Activated T-helper 1 cell treated with anti-CD3 and anti-CD28 coated beads, Interleukin-12 subunit alpha, Interleukin-12 subunit beta, Interleukin-2, Interleukin-4 antibody, amounts not matched to agents 30 ng/mL and 10 ng/mL and 1 ng/mL, durations not matched to agents 14 hours and 24 hours and 36 hours (primary cell): ENCODE data around the gene RNF220. TPM values are rescaled to one million over a fixed set of nuclear protein-coding genes. Genes with fewer than 3 reads are reported as not detected.

ENCODE experiments used
- DNase-seq: peaks from one replicate; pipeline ENCODE4 v3.0.0; 2021; ENCODE audit warnings: low spot score
- H3K27ac Mint-ChIP-seq: one replicate; pipeline ENCODE4 v1.8.0; 2021; ENCODE audit warnings: mild to moderate bottlenecking, mixed read lengths
- H3K27me3 Mint-ChIP-seq: one replicate; pipeline ENCODE4 v1.8.0; 2022; ENCODE audit warnings: mild to moderate bottlenecking, moderate library complexity, mixed read lengths; ENCODE audit not compliant: insufficient read depth
- H3K36me3 Mint-ChIP-seq: one replicate; pipeline ENCODE4 v1.8.0; 2021; ENCODE audit warnings: low read depth, mixed read lengths
- H3K4me1 Mint-ChIP-seq: one replicate; pipeline ENCODE4 v1.8.0; 2021; ENCODE audit warnings: low read depth, mixed read lengths
- H3K4me3 Mint-ChIP-seq: one replicate; pipeline ENCODE4 v1.8.0; 2021; ENCODE audit warnings: mild to moderate bottlenecking, moderate library complexity, mixed read lengths
- H3K9me3 Mint-ChIP-seq: one replicate; pipeline ENCODE4 v1.8.0; 2021; ENCODE audit warnings: mixed read lengths
- intact Hi-C: fragments of 100-400 bp; cut with micrococcal nuclease; formaldehyde crosslinking; loops from one replicate; pipeline ENCODE4 v1.15.1; 2024
- total RNA-seq: library from RNA; stranded (reverse); gene quantifications from 2 replicates; pipeline ENCODE4 v1.2.3, GENCODE V29; 2022

The RNF220 gene
- total RNA-seq, 1 donor from 2014 or later, result 103 TPM

DNA sequence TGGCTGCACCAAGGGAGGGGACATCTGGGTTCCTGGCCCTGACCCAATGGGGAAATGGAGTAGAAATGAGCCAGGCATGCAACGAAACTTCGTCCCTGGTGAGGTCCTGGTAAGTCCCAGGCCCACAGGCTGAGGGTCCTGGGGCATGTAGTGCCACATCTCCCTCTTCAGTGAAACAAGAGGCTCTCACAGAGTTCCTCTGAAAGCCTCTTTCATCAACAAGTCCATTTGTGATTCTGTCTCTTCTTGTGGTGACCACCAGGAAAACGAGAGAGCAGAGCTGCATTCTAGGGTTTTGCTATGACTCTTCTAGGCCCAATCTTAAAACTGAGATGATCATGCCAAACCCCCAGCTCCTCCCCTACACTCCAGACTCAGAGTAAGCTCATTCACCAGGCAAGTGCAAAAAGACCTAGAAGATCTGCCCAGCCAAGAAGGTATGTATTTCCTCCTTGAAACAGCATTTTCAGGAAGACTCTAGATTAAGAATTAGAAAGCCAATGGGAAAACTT, 24.3 kb upstream of the RNF220 start:
- H3K27me3 Mint-ChIP-seq, result peaks cover 7% of the 10 kb centered on the region
- H3K4me3 Mint-ChIP-seq, result no peak overlapping the region
- H3K27ac Mint-ChIP-seq, result no peak overlapping the region

DNA sequence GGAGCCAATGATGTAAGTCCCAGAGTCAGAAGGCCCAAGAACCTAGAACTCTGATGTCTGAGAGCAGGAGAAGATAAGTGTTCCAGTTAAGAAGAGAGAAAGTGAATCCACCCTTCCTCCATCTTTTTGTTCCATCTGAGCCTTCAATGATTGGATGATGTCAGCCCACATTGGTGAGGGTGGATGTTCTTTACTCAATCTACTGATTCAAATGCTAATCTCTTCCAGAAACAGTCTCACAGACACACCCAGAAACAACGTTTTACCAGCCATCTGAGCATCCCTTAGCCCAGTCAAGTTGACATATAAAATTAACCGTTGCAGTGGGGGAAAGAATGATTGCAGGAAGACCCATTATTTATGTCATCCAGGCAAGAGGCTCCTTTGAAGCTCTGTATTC, 16.5 kb upstream of the RNF220 start:
- H3K4me1 Mint-ChIP-seq, result no peaks in the 10 kb centered on the region

More for the DNA sequence above, 24.3 kb upstream of the RNF220 start:
- no peaks in the 10 kb centered on the region for H3K9me3 Mint-ChIP-seq
- intact Hi-C loops, result no loop called here
- no peaks in the 10 kb centered on the region for H3K36me3 Mint-ChIP-seq
- DNase-seq, result no peak
- no peaks in the 10 kb centered on the region for H3K4me1 Mint-ChIP-seq

DNA sequence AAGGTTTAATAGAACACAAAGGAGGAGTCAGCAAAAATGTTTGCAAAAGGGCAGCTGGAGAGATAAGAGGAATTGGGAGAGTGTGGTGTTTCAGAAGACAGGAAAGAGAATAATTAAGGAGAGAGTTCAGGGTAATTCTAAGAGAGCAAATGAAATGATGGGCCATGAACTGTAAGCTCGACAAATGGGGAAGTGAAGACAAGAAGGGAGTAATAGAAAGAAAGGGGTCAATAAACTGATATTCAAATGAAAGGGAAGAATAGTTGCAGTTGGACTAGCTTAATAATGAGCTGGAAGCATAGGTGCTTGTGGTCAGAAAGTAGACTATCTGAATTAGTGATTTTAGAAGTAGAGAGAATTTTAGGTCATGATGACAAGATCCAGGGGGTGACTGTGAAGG, 15.6 kb upstream of the RNF220 start:
- no peak for DNase-seq
- intact Hi-C loops, result no loop called here
- H3K27me3 Mint-ChIP-seq, result peaks cover 9% of the 10 kb centered on the region
- H3K27ac Mint-ChIP-seq, result no peak overlapping the region
- H3K9me3 Mint-ChIP-seq, result no peaks in the 10 kb centered on the region
- no peaks in the 10 kb centered on the region for H3K36me3 Mint-ChIP-seq
- no peaks in the 10 kb centered on the region for H3K4me1 Mint-ChIP-seq
- no peak overlapping the region for H3K4me3 Mint-ChIP-seq

More for the DNA sequence above, 16.5 kb upstream of the RNF220 start:
- Mint-ChIP-seq H3K4me3 (no peak overlapping the region), H3K36me3 (no peaks in the 10 kb centered on the region), H3K27ac (no peak overlapping the region), H3K27me3 (peaks cover 11% of the 10 kb centered on the region), H3K9me3 (no peaks in the 10 kb centered on the region)
- intact Hi-C loops, result no loop called here
- DNase-seq, result no peak

DNA sequence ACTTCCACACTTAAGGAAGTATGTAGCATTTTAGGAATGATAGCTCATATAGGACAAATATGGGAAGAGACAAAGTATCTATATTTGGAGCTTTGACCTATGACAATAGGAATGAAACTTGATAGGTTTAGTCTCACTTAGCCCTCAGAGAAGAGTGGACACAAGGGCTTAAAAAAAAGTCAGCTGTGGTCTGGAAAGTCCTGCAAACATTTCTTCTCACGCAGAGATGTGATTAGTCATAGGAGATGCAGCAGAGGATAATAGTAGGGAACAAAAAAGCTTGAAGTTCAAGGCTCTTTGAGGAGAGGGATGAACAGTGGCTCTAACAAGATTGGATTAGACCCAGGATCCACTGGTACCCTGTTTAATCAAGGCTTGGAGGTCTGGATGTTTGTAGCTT, 14.8 kb upstream of the RNF220 start:
- no peak for DNase-seq

DNA sequence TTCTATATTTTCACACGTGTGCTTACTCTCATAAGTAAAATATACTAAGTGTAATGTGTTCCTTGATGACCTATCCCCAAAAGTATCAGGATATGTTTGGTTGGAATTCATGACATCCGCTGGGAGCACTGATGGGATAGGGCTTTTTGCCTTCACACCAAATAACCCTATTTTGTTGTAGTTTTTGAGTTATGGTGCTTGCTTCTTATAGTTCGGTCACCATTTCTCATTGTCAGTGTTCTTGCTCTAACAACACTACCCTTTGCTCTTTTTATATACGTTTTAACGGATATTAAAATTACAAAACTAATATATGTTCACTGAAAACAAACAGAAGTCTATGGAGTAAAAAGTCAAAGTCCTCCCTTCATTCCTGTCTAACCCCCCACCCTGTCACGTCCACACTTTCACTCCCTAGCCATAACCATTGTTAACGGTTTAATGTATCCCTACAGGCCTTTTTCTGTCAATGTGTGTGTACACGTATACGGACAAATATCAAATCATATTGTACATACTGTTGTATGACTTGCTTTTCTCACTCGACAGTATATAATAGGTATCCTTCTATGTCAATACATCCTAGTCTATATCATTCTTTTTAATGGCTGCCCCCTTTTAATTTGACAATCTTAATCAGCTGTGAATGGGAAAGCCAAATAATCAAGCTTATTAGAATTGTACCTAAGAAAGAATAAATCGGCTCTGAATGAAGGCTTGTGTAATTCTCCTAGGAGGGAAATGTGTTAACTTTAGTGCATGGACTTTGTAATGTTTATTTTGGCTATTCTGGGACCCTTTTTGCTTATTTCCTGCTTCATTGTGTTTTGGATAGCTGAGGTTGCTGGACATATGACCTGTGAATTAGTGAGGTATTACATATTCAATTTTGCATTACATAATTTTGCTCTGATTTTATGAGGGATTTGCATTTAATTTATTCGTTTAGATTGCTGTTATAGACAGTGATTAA, 3.5 kb upstream of the RNF220 start:
- Mint-ChIP-seq H3K4me3 (no peak overlapping the region), H3K9me3 (no peaks in the 10 kb centered on the region), H3K36me3 (no peaks in the 10 kb centered on the region), H3K27ac (no peak overlapping the region), H3K4me1 (peaks cover 16% of the 10 kb centered on the region), H3K27me3 (peaks cover 67% of the 10 kb centered on the region)
- DNase-seq, result no peak
- intact Hi-C loops, result no loop called here

More for the DNA sequence above, 14.8 kb upstream of the RNF220 start:
- Mint-ChIP-seq H3K27ac (no peak overlapping the region), H3K4me3 (no peak overlapping the region), H3K36me3 (no peaks in the 10 kb centered on the region), H3K27me3 (peaks cover 11% of the 10 kb centered on the region), H3K9me3 (no peaks in the 10 kb centered on the region), H3K4me1 (no peaks in the 10 kb centered on the region)
- intact Hi-C loops, result no loop called here

DNA sequence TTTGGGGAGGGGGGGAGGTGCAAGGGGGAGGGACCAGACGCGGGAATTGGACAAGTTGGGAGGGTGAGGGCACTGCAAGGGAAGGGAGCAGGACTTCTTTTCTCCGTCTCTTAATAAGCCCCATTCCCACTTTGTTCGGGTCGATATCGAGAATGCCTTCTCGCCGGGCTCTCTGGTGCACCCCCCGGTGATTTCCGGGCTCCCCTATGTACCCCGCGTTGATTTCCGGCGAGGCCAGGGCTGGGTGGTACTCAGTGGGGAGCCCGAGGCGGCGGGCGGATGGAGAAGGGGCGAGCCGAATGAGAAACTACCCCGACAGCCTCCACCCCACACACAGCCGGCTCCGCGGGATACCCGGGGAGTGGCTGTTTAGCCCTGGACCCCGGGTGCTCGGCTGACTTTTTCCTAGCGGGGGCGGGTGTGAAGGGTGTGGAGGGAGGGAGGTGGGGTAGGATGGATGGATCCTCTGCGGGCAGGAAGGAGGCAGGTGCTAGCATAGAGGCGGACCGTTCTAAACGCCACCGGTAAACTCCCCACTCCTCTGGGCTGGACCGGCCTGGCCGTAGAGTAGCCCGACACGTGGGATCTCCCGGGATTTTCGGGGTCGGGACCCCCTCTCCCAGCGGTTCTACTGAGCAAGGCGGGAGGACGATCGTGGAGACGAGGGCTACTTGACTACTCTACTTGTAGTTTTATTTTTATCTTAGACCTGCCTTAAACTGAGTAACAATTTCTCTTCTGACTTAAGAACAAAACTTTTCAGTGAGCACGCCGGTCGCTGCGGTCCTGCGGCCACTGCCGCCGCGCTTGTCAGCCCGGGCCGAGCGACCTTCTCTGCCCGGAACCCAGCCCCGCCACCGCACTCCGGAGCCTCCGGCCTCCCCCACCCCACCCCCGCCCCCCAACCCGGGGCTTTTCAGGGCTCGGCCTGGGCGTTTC, 1.0 kb downstream of the RNF220 start:
- Mint-ChIP-seq H3K4me3 (peak overlapping the region; percentile 86), H3K36me3 (no peaks in the 10 kb centered on the region), H3K27ac (peak overlapping the region; percentile 25), H3K27me3 (peaks cover 44% of the 10 kb centered on the region), H3K4me1 (peaks cover 21% of the 10 kb centered on the region), H3K9me3 (no peaks in the 10 kb centered on the region)
- intact Hi-C loops, result loop anchor here (2.0 kb wide), 1 partner anchor 15 kb away; no protein-coding TSS in a partner anchor
- no peak for DNase-seq

DNA sequence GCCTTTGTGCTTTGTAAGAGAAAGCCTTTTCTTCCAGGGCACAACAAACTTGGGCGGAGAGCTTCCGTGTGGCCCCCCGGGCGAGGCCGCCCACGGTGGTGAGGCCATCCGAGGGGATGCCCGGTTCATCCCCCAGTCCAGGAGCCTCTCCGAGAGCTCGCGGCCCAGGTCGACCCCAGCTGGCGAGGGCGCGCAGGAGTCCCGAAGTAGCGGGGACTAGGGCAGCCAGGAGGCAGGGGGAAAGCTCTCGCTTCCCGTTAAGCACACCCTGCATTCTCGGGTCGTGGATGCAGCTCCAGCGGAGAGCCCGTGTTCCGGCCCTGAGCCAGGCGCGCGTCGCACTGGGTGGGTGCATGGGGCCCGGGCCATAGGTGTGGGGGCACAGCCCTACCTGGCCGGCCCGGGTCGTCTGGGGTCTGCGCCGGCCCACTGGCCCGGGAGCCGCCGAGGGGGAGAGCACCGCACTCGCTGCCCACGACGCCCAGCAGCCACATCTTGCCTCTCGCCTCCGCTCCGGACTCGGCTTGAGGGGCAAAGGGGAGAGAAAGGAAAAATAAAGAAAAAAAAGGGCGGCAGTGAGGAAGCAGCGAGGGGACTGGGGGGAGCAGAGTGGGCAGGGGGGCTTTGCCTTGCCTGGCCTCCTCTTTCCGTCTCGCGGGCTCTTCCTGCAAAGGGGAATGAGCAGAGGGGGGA, 1.8 kb downstream of the RNF220 start:
- no peak overlapping the region for H3K27ac Mint-ChIP-seq
- no peak overlapping the region for H3K4me3 Mint-ChIP-seq
- DNase-seq, result peak; percentile 8
- H3K4me1 Mint-ChIP-seq, result peaks cover 21% of the 10 kb centered on the region
- H3K36me3 Mint-ChIP-seq, result no peaks in the 10 kb centered on the region
- intact Hi-C loops, result no loop called here
- H3K27me3 Mint-ChIP-seq, result peaks cover 42% of the 10 kb centered on the region
- no peaks in the 10 kb centered on the region for H3K9me3 Mint-ChIP-seq

DNA sequence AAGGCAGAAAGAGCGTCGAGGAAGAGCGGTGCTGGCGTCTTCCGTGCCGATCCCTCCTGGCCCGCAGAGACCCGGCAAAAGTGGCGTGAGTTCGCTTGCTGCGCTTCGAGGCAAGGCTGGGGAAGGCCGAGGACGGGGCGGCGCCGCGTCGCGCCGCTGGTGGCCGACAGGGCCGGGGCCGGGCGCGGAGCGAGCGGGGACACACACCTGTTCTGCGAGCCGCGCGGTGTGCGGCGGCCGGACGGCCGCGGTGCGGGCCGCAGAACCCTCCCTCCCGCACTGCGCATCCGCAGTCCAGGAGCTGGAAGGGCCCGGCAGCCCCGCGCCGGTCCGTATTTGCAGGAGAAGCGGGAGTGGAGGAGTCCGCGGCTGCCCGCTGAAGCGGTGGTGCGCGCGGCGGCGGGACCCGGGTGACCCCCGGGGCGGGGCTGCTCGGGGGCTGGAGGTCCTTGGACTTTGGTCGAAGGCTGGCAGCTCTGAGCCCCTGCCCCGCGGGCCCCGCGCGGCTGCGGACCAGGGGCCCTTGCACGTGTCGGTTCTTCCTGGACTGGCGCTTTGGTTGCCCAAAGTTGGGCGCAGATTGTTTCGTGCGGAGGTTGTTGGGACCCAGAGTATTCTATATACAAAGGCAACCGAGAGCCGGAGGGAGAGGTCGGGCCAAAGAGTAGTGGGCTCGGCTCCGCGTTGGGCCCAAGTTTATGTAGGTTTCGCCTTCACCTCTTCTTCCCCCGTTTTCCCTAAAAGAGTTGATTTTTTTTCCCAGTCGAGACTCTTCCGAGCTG, 2.6 kb downstream of the RNF220 start:
- intact Hi-C loops, result loop anchor here (1.0 kb wide), 1 partner anchor 10 kb away; no protein-coding TSS in a partner anchor
- Mint-ChIP-seq H3K9me3 (no peaks in the 10 kb centered on the region), H3K36me3 (no peaks in the 10 kb centered on the region), H3K27ac (peak overlapping the region; percentile 5), H3K4me3 (no peak overlapping the region), H3K27me3 (peaks cover 38% of the 10 kb centered on the region), H3K4me1 (peaks cover 21% of the 10 kb centered on the region)
- no peak for DNase-seq

DNA sequence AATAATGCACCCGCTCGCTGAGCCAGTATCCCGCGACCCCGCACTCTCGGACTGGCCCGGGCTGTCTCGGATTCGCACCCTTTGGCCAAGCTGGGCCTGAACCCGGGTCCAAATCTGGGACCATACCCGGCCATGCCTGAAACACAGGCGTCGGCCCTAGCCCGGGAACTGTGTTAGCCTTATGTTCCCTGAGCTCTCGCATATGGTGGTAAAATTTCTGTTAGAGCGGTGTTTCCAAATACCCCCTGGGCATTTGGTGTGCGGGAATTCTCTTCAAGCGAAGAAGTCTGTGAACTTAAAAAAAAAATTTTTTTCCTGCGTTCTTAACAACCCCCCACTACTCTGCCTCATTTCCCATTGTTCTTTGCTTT, 3.1 kb downstream of the RNF220 start:
- Mint-ChIP-seq H3K36me3 (no peaks in the 10 kb centered on the region), H3K27ac (peak overlapping the region; percentile 5), H3K4me3 (no peak overlapping the region), H3K27me3 (peaks cover 34% of the 10 kb centered on the region), H3K9me3 (no peaks in the 10 kb centered on the region), H3K4me1 (peaks cover 21% of the 10 kb centered on the region)
- no peak for DNase-seq
- intact Hi-C loops, result loop anchor here (1.0 kb wide), 1 partner anchor 9 kb away; no protein-coding TSS in a partner anchor

DNA sequence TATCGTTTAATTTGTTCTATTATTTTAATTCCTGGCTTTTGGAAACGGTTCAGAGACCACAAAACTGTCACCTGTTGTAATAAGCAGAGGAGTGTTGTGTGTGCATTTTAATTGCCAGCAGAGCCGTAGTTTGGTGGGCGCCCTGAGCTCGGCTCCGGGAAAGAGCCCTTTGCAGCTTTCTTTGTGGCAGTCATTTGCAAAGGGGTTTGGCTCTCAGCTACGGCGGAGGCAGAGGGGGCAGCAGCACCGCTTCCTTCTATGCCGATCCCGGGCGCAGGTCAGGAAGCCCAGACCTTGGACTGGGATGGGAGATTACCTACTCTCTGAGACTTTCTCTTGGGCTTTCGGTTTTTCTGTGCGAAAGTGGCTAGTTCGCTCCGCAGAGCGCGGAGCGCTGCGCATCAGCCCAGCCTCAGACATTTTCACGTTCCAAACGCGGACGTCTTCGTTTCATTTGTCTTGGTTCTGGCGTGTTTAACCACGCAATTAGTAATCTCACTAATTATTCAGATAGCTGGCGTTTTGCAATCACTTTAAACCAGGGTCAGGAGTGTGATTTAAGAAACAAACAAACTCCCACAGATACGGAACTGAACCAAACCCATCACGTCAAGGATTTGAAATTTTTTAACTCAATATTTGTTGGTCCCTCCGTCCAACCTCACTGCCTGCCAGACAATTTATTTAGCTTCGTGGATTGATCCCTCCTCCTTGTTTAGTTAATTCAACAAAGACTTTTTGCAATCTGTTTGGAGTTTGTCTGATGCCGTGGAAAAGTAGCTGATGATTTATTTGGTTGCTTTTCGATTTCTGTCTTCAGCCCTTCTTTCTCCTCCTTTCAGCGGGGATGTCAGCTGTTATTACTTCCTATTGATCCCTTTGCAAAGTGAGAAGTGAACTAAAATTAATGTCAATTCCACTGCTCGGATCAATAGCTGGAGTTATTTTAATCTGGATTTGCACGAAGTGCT, 3.9 kb downstream of the RNF220 start:
- DNase-seq, result no peak
- peak overlapping the region; percentile 42 for H3K4me3 Mint-ChIP-seq
- intact Hi-C loops, result loop anchor here (1.0 kb wide), 1 partner anchor 8 kb away; no protein-coding TSS in a partner anchor
- H3K9me3 Mint-ChIP-seq, result no peaks in the 10 kb centered on the region
- peaks cover 32% of the 10 kb centered on the region for H3K27me3 Mint-ChIP-seq
- peaks cover 21% of the 10 kb centered on the region for H3K4me1 Mint-ChIP-seq
- peak overlapping the region; percentile 18 for H3K27ac Mint-ChIP-seq
- H3K36me3 Mint-ChIP-seq, result no peaks in the 10 kb centered on the region

DNA sequence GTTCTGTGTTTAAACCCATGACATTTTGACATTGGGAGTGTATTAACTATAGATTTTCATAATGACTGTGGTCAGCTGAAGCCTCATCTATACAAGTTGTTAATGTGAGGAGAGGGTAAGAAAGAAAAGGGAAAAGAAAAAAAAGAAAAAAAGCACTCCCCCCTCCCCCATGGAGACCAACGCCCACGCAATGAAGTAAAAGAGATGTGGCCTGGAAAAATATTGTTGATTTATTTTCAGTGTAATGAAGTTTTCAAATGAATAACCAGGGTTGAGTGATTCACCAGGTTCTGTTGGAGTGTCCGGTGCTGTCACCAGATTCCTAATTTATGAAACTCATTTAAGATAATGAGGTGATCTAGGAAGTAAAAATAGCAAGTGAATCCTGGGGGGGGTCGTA, 4.7 kb downstream of the RNF220 start:
- H3K36me3 Mint-ChIP-seq, result no peaks in the 10 kb centered on the region
- peaks cover 21% of the 10 kb centered on the region for H3K4me1 Mint-ChIP-seq
- intact Hi-C loops, result no loop called here
- no peak for DNase-seq
- no peaks in the 10 kb centered on the region for H3K9me3 Mint-ChIP-seq
- H3K27me3 Mint-ChIP-seq, result peaks cover 28% of the 10 kb centered on the region
- no peak overlapping the region for H3K27ac Mint-ChIP-seq
- H3K4me3 Mint-ChIP-seq, result no peak overlapping the region
